Muscle layer of colon (tissue), 2 donors: ENCODE data around the gene NPSR1.
"Not testable (repeated sequence)": the region's sequence is repeated elsewhere in the genome, so short reads cannot be mapped to it uniquely, and the experiment has no call there.

ENCODE experiments used
- H3K27ac ChIP-seq: one replicate; pipeline ENCODE4 v1.7.0; 2013; ENCODE audit warnings: low read depth, mild to moderate bottlenecking, low read length, moderate library complexity
- H3K27me3 ChIP-seq, 2 donors: one replicate each; pipeline ENCODE4 v1.7.0; 2013; ENCODE audit warnings: low read length in 2 of 2, mild to moderate bottlenecking in 2 of 2; ENCODE audit not compliant: insufficient read depth in 2 of 2, control insufficient read depth in 1 of 2
- H3K36me3 ChIP-seq: one replicate; pipeline ENCODE4 v1.7.0; 2013; ENCODE audit warnings: mild to moderate bottlenecking, low read length; ENCODE audit not compliant: insufficient read depth
- H3K4me1 ChIP-seq: one replicate; pipeline ENCODE4 v1.7.0; 2013; ENCODE audit warnings: mild to moderate bottlenecking, low read length; ENCODE audit not compliant: insufficient read depth
- H3K4me3 ChIP-seq, 2 donors: one replicate each; pipeline ENCODE4 v1.7.0; 2013; ENCODE audit warnings: low read length in 2 of 2, low read depth in 1 of 2, mild to moderate bottlenecking in 1 of 2, moderate library complexity in 1 of 2
- H3K9ac ChIP-seq: one replicate; pipeline ENCODE4 v1.7.0; 2013; ENCODE audit warnings: low read length
- H3K9me3 ChIP-seq: one replicate; pipeline ENCODE4 v1.7.0; 2013; ENCODE audit warnings: mild to moderate bottlenecking, low read length
- donor health status: abdominal sarcoma.
- donor health status: Adenocarcinoma of cecum.

Gene NPSR1

DNA sequence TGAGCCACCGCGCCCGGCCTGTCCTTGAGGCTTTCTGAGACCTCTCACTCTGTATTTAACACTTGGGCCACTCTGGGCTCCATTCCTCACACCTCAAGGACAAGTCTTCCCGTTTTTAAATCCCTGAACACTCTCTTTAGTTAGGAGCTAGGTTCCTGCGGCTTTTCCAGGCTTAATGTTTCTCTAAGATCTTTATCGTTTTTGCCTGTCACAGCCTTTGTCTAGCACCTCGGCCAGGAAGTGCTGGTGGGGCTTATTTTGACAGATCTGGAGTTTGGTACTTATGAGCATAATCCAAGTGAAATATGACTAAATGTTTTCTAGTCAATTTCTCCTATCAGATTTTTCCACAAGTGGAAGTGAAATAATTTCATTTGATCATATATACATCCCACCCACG, 192.7 kb downstream of the NPSR1 start:
- H3K36me3 ChIP-seq = no peaks in the 10 kb centered on the region
- H3K27ac ChIP-seq = no peak overlapping the region
- H3K9ac ChIP-seq = no peak overlapping the region
- H3K4me3 ChIP-seq = no peak overlapping the region
- H3K27me3 ChIP-seq = no peaks in the 10 kb centered on the region
- H3K9me3 ChIP-seq = no peaks in the 10 kb centered on the region
- H3K4me1 ChIP-seq = no peaks in the 10 kb centered on the region

- H3K27ac ChIP-seq = no peak overlapping the region
- no peaks in the 10 kb centered on the region for H3K27me3 ChIP-seq
- no peaks in the 10 kb centered on the region for H3K36me3 ChIP-seq
- H3K4me1 ChIP-seq = no peaks in the 10 kb centered on the region
- no peak overlapping the region for H3K9ac ChIP-seq
- no peak overlapping the region for H3K4me3 ChIP-seq
- no peaks in the 10 kb centered on the region for H3K9me3 ChIP-seq
Observed at GRCh38 chr7:34851431-34851830, 193.4 kb downstream of the NPSR1 start.

- not testable (repeated sequence) for H3K4me3 ChIP-seq, H3K9me3 ChIP-seq, H3K36me3 ChIP-seq, H3K4me1 ChIP-seq, H3K27ac ChIP-seq, H3K9ac ChIP-seq, H3K27me3 ChIP-seq
Observed at GRCh38 chr7:34858444-34858843, 200.4 kb downstream of the NPSR1 start.

DNA sequence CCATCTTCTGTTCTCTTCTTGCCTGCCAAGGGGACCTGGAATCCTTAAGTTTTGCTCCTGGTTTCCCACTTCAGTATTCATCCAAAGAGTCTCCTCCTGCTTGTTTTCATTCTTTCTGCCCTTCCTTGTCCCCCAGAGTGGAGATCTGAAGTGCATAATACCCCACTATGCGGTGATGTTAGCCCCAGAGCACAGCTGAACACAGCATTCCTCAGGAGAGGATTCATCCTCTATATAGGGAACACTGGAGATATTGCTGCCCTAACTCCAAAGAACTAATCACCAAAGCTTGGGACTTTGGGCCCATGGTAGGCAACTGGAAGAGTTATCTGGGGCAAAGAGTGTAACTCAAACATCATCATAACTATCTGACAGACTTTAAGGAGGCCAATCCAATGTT, 201.3 kb downstream of the NPSR1 start:
- H3K27ac ChIP-seq, H3K36me3 ChIP-seq, H3K9ac ChIP-seq, H3K4me3 ChIP-seq, H3K4me1 ChIP-seq, H3K27me3 ChIP-seq, H3K9me3 ChIP-seq: not testable (repeated sequence)

DNA sequence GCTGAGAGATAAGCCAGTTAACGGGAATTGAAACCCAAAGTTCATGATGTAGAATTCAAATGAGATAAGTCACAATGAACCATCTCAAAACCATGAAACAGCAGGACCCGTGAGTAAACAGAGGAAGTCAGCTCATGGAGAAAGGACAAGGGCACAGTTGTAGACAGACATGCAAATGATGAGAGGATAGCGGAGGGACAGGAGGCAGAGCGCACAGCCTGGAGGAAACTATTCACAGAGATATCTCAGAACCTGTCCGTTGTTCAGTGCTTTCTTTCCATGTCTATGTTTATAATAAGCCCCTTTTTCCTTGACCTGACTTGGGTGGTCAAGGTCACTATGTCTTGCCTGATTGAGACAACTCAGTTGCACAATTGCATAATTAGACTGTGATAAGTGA, 208.2 kb downstream of the NPSR1 start:
- H3K4me1 ChIP-seq, H3K9ac ChIP-seq, H3K27me3 ChIP-seq, H3K27ac ChIP-seq, H3K9me3 ChIP-seq, H3K36me3 ChIP-seq, H3K4me3 ChIP-seq: not testable (repeated sequence)

DNA sequence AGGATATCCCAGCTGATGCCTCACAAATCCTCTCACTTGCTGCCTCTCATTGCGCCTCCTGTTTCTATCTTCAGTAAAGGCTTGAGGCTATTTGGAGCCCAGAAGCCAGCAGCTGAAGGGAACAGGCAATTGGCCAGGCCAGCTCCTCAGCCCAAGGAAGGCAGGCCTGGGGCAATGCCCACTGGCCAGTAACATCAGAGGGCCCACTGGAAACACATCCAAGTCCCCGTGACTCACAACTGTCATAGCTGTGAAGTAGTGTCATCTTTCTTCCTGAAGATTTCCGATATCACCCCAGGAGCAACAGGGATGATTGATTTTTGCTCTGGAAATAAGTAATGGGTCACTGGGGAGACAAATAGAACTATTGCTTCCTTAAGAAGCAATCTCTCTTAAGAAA, 209.3 kb downstream of the NPSR1 start:
- not testable (repeated sequence) for H3K27ac ChIP-seq, H3K9me3 ChIP-seq, H3K4me1 ChIP-seq, H3K9ac ChIP-seq, H3K4me3 ChIP-seq, H3K27me3 ChIP-seq, H3K36me3 ChIP-seq

DNA sequence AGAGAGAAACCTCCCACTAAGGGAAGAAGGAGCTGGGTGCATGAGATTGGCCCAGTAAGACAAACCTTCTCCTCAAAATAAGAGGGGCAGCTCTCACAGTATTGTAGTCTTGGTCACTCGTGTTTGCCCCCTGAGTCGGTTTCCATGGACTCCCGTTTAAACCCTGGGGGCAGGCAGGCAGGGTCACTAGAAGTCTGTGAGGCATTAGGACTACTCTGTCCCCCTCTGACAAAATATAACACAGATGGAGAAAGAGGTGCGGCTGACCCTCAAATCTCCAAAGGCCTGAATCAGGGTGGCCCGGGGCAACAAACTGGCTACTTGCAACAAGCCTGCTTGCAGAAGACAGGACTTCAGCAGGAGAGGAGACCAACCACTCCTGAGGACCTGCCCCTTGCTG, 210.6 kb downstream of the NPSR1 start:
- H3K9ac ChIP-seq, H3K4me1 ChIP-seq, H3K27me3 ChIP-seq, H3K27ac ChIP-seq, H3K4me3 ChIP-seq, H3K9me3 ChIP-seq, H3K36me3 ChIP-seq: not testable (repeated sequence)

DNA sequence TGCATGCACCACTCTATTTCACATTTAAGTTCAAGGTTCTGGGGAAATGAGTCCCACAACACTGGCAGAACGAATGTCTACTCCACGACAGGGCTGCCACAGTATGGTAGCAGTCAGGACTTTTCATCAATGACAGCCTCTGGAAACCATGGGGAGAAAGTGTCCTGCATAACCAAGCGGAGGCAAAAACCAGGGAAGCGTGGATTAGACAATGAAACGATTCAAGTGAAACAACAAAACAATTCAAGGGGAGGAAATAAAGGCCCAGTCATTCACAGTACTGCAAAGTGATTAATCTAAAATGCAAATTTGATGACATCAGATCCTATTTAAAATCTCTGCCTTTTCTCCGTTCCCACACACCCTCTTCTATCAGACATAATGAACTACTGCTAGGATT, 211.0 kb downstream of the NPSR1 start:
- Histone ChIP-seq H3K27ac (no peak overlapping the region), H3K9ac (no peak overlapping the region), H3K36me3 (no peaks in the 10 kb centered on the region), H3K4me3 (no peak overlapping the region), H3K4me1 (no peaks in the 10 kb centered on the region), H3K9me3 (no peaks in the 10 kb centered on the region), H3K27me3 (no peaks in the 10 kb centered on the region)

GRCh38 chr7:34870041-34870440, 212.0 kb downstream of the NPSR1 start:
- H3K9me3 ChIP-seq, H3K4me3 ChIP-seq, H3K9ac ChIP-seq, H3K36me3 ChIP-seq, H3K27me3 ChIP-seq, H3K4me1 ChIP-seq, H3K27ac ChIP-seq: not testable (repeated sequence)

- H3K27ac ChIP-seq, H3K27me3 ChIP-seq, H3K9me3 ChIP-seq, H3K4me1 ChIP-seq, H3K4me3 ChIP-seq, H3K9ac ChIP-seq, H3K36me3 ChIP-seq: not testable (repeated sequence)
Observed at GRCh38 chr7:34874329-34874728, 216.3 kb downstream of the NPSR1 start.

DNA sequence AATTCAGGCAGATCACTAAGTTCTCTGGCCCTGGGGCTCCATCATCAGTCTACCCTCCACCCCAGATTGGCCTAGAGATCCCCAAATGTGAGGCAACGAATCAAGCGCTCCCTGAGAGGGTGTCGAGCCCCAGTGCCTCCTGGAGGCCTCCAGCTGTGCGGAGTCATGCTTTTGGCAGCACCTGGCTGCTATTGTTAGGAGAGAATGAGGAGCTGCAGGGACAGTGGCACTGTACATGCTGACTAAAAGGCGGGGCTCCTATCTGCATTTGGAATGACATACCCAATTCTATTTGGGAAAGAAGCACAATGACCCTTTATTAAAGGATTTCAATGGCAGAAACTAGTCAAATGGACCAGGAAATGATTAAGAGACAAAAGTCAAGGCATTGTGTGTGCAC, 217.5 kb downstream of the NPSR1 start:
- no peak overlapping the region for H3K27ac ChIP-seq
- H3K4me3 ChIP-seq = no peak overlapping the region
- no peaks in the 10 kb centered on the region for H3K27me3 ChIP-seq
- no peak overlapping the region for H3K9ac ChIP-seq
- no peaks in the 10 kb centered on the region for H3K9me3 ChIP-seq
- H3K36me3 ChIP-seq = no peaks in the 10 kb centered on the region
- H3K4me1 ChIP-seq = no peaks in the 10 kb centered on the region

DNA sequence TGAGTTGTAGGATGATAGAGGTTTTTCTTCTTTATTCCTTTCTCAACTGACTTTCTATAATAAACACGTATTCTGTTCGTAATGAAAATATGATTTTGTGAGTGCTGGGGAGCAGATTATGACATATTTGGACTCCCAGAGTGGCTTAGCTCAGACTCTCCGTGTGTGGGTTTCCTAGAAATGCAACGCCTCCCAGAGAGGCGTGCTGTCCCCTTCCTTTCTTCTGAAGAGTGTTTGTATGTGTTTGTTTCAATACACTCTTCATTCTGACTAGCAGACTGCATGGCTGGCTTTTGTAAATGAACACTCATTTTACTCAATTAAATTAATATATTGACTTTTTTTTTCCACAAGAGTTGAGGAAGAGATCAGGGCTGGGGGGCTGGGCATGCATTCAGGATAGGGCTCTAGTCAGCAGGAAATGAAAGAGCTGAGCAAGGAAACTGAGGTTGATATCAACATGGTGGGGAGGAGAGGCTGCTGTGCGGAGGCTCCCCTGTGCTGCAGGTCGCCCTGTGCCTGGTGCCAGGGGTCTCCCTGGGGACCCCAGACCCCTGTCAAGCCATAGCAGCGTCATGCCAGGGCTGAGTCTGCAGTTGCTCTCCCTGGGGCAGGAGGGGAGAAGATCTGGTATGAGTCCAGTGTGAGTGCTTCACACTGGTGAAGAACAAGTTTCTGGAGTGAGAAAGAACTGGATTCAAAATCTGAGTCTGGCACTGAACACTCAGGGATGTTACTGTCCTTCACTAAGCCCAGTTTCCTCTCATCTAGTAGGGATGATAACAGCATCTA, 221.1 kb downstream of the NPSR1 start:
- H3K9me3 ChIP-seq, H3K9ac ChIP-seq, H3K36me3 ChIP-seq, H3K27me3 ChIP-seq, H3K4me1 ChIP-seq, H3K27ac ChIP-seq, H3K4me3 ChIP-seq: not testable (repeated sequence)
